Measurements from ENCODE around the gene GNAI2.
"Not testable (repeated sequence)": the region's sequence is repeated elsewhere in the genome, so short reads cannot be mapped to it uniquely, and the experiment has no call there.

Gene GNAI2

DNA sequence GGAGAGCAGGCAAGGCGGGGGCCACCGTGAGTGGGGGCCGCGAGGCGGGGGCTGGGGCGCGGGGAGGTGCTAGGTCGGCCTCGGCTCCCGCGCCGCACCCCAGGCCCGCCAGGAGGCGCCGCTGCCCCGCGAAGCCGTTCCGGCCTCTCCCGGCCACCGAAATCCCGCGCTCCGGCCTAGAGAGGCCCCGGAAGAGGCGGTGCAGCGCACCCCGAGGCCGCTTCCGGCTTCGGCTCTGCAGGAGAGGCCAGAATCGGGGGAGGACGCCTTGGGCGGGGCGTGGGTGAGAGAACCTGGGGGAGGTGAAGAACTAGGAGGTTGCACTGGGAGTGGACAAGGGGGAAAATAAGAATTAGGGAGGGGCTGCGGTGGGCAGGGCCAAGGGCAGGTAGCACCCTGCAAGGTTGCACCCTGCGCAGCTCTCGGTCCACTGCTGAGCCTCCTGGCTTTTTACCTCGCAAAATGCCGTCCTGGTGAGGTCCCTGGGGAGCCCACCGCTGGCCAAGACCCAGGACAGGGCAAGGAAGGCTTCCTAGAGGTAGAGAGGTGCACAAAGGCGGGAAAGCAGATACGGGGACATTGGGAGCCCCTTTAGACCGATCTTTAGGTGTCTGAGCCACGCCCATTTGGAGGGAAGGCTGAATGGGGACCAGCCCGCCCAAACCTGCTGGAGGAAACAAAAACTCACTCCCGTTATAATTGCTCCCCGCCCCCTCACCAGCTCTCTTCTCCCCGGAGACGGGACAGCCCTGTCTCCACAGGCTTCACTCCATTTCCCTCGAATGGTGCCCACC is 8.4 kb upstream of the GNAI2 start:
- Mint-ChIP-seq H3K9me3 (no peaks in the 10 kb centered on the region), H3K27me3 (peaks cover 7% of the 10 kb centered on the region), H3K4me3 (peak overlapping the region; percentile 94), H3K27ac (peak overlapping the region; percentile 39), H3K36me3 (no peaks in the 10 kb centered on the region), H3K4me1 (peaks cover 28% of the 10 kb centered on the region)
- ATAC-seq (ENCODE audit: low read depth) (peak; percentile 80), DNase-seq (ENCODE audit: low spot score in 2 of 2) (peak; percentile 92)

DNA sequence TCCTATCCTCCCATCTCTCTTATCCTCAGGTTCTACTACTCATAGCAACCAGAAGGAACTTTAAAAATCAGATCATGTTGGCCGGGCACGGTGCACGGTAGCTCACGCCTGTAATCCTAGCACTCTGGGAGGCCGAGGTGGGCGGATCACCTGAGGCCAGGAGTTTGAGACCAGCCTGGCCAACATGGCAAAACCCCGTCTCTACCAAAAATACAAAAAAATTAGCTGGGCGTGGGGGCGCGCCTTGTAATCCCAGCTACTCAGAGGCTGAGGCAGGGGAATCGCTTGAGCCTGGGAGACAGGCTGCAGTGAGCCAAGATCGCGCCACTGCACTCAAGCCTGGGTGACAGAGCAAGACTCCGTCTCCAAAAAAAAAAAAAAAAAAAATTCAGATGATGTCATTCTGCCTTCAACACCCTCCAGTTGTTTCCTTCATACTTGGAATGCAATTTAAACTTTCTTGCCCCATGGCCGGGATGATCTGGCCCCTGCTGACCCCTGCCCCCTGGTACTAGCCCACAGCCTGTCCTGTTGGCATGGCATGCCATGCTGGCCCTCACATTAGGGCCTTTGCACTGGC is 7.7 kb upstream of the GNAI2 start:
- not testable (repeated sequence) for H3K36me3 Mint-ChIP-seq; DNase-seq (ENCODE audit: low spot score in 2 of 2); ATAC-seq (ENCODE audit: low read depth); H3K27me3 Mint-ChIP-seq; H3K9me3 Mint-ChIP-seq
- peak overlapping the region; percentile 94 for H3K4me3 Mint-ChIP-seq
- H3K4me1 Mint-ChIP-seq: peaks cover 31% of the 10 kb centered on the region
- H3K27ac Mint-ChIP-seq: peak overlapping the region; percentile 39

DNA sequence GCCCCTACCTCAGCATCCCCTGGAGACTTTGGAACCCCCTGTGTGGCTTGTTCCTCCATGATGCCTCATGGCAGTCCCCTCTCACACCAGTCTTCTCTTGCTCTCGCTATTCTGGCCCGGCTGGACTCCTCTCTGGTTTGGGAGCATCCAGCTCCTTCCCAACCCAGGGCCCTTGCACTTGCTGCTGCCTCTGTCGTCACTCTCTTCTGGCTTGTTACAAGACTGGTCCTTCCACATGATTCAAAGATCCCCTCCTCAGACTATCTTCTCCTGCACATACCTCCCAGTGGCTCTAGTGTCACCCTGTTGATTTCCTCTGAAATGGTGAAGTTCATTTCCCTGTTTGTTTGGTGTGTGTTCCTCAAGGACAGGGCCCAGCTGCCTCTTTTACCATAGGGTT is 6.5 kb upstream of the GNAI2 start:
- H3K36me3 Mint-ChIP-seq: no peaks in the 10 kb centered on the region

DNA sequence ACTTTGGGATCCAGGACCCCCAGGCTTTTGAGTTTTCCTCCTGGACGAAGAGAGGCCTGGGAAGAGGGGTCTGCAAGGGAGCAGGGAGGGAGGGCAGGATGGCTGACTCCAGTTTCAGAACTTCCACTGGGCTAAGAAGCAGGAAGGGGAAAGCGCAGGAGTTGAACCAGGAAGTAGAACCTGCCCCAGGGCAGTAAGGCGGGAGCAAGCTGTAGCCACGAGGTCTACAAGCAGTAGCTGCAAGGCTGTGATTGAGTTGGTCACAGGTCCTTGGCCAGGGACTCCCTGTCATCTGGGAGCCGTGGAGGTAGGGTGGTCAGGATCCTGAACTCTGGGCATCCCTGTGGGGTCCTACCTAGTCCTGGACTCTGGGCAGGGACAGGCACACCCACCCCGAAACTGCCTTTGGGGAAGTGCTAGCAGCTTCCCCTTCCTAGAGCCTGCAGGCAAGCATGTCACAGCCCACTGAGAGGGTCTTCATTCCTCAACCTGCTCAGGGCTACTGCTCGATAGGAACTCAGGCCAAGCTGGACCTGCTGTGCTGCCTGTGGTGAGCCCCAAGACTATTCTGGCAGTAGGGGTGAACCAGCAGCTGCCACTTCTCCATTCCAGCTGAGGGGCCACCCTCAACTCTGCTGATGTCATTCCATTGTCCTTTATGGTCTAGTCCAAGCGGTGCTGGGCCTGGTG is 5.8 kb upstream of the GNAI2 start:
- no peak overlapping the region for H3K27ac Mint-ChIP-seq
- ATAC-seq (ENCODE audit: low read depth): no peak
- H3K4me3 Mint-ChIP-seq: peak overlapping the region; percentile 47
- DNase-seq (ENCODE audit: low spot score in 2 of 2): peak in 1 of 2 donors; percentile 42
- no peaks in the 10 kb centered on the region for H3K9me3 Mint-ChIP-seq
- no peaks in the 10 kb centered on the region for H3K27me3 Mint-ChIP-seq
- peaks cover 36% of the 10 kb centered on the region for H3K4me1 Mint-ChIP-seq
- H3K36me3 Mint-ChIP-seq: no peaks in the 10 kb centered on the region

More for the DNA sequence above, 6.5 kb upstream of the GNAI2 start:
- Mint-ChIP-seq H3K9me3 (no peaks in the 10 kb centered on the region), H3K4me1 (peaks cover 34% of the 10 kb centered on the region), H3K27me3 (peaks cover 2% of the 10 kb centered on the region), H3K27ac (no peak overlapping the region), H3K4me3 (no peak overlapping the region)
- ATAC-seq (ENCODE audit: low read depth) (no peak), DNase-seq (ENCODE audit: low spot score in 2 of 2) (no peak)

DNA sequence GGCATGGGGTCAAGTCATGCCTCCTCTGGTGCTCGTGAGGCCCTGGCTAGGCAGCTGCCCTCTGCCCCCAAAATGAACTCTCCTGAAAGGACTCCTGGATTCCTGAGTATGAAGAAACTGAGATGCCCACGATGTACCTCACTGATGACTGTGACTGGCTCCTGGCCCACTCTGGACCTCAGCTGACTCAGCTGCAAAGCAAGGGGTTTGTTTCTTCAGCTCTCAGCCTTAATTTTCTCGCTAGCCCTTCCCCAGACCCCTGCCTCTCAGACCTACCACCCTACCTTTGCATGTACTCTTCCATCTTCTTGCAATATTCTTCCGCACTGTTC is 5.2 kb upstream of the GNAI2 start:
- H3K27ac Mint-ChIP-seq: no peak overlapping the region
- H3K27me3 Mint-ChIP-seq: no peaks in the 10 kb centered on the region
- no peaks in the 10 kb centered on the region for H3K36me3 Mint-ChIP-seq
- peaks cover 39% of the 10 kb centered on the region for H3K4me1 Mint-ChIP-seq
- no peaks in the 10 kb centered on the region for H3K9me3 Mint-ChIP-seq
- ATAC-seq (ENCODE audit: low read depth): no peak
- no peak for DNase-seq (ENCODE audit: low spot score in 2 of 2)
- peak overlapping the region; percentile 47 for H3K4me3 Mint-ChIP-seq

DNA sequence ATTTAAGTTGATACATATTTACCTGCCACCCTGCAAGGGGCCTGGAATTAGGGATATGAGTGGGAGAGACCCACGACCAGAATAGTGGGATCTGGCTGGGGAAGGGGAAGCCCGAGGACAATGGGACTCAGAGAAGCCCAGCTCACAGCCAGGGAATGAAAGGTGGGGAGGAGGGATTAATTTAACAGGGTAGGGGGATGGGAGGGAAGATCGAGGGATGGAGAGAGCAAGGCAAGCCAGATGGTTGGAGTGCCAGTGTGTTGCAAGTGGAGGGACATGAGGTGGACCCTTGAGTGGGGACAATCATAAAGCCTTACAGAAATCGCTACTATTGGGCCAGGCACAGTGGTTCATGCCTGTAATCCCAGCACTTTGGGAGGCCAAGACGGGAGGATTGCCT is 4.4 kb upstream of the GNAI2 start:
- ATAC-seq (ENCODE audit: low read depth) (no peak), DNase-seq (ENCODE audit: low spot score in 2 of 2) (no peak)
- no peak overlapping the region for H3K27ac Mint-ChIP-seq
- no peaks in the 10 kb centered on the region for H3K27me3 Mint-ChIP-seq
- no peak overlapping the region for H3K4me3 Mint-ChIP-seq
- peaks cover 36% of the 10 kb centered on the region for H3K4me1 Mint-ChIP-seq
- no peaks in the 10 kb centered on the region for H3K9me3 Mint-ChIP-seq
- H3K36me3 Mint-ChIP-seq: no peaks in the 10 kb centered on the region

DNA sequence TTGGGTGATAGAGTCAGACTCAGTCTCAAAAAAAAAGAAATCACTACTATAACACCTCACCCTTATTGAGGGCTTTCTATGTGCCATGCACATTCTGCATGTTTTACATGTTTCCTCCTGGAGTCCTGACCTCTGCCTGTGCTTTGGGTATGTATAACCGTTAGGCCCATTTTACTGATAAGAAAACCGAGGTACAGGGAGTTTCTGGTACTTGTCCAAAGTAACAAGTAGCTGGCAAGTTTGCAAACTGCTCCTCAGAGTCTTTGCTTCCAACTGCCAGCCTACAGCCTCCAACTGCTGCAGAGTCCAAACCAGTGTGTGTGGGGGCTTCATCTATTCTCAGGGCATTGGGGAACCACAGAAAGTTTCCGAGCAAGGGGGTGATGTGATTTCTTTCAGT is 3.7 kb upstream of the GNAI2 start:
- no peaks in the 10 kb centered on the region for H3K27me3 Mint-ChIP-seq
- H3K4me3 Mint-ChIP-seq: no peak overlapping the region
- H3K27ac Mint-ChIP-seq: no peak overlapping the region
- no peak for ATAC-seq (ENCODE audit: low read depth)
- no peak for DNase-seq (ENCODE audit: low spot score in 2 of 2)
- H3K4me1 Mint-ChIP-seq: peaks cover 36% of the 10 kb centered on the region
- peaks cover 4% of the 10 kb centered on the region for H3K36me3 Mint-ChIP-seq
- no peaks in the 10 kb centered on the region for H3K9me3 Mint-ChIP-seq

DNA sequence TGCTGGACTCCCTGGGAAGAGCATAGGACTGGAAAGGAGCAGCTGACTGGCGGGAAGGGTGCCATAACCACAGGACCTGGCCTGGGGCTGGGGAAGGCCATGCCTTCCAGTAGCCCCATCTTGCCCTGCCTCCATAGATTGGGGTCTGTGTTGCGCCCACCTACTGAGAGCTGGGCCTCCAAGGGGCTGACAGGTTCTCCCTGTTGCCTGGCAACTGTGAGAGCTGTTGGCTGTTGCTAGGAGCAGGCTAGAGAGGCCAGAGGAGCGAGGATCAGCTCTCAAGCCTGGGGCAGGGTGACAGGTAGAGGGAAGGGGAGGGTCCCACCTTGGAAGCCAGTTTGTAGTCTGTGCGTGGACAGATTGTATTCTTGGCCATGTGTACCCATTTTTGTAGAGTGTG is 2.8 kb upstream of the GNAI2 start:
- no peaks in the 10 kb centered on the region for H3K9me3 Mint-ChIP-seq
- no peak for ATAC-seq (ENCODE audit: low read depth)
- H3K4me3 Mint-ChIP-seq: no peak overlapping the region
- H3K27ac Mint-ChIP-seq: no peak overlapping the region
- peaks cover 36% of the 10 kb centered on the region for H3K4me1 Mint-ChIP-seq
- H3K27me3 Mint-ChIP-seq: no peaks in the 10 kb centered on the region
- H3K36me3 Mint-ChIP-seq: peaks cover 4% of the 10 kb centered on the region
- no peak for DNase-seq (ENCODE audit: low spot score in 2 of 2)

DNA sequence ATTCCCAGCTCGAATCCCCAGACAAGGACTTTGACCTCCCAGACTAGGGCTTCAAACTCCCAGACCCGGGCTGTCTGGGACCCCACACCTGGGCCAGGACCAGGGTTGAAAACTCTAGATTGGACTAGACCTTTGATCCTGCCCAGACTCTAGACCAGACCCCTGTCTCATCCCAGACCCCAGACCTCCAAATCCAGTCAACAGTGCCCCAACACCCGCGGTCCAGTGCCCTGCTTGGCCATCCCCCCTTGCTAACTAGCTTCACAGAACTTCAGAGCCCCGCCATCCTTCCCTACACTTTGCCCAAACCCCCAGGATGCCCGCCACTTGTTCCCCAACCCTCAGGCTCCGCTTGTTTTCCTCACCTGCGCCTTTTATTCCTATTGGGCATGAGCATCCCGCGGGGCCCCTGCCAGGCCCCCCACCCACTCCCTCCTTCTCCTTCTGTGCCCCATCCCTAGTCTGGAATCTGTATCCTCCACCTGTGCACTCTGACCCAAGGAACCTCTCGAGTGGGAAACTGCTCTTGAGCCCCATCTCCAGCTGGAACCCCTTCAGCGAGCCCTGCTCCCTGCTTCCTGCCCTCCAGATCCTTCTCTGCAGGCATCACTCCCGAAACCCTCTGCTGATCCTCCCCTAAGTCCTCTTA is 604 bp downstream of the GNAI2 start:
- DNase-seq (ENCODE audit: low spot score in 2 of 2): no peak
- H3K4me1 Mint-ChIP-seq: peaks cover 42% of the 10 kb centered on the region

DNA sequence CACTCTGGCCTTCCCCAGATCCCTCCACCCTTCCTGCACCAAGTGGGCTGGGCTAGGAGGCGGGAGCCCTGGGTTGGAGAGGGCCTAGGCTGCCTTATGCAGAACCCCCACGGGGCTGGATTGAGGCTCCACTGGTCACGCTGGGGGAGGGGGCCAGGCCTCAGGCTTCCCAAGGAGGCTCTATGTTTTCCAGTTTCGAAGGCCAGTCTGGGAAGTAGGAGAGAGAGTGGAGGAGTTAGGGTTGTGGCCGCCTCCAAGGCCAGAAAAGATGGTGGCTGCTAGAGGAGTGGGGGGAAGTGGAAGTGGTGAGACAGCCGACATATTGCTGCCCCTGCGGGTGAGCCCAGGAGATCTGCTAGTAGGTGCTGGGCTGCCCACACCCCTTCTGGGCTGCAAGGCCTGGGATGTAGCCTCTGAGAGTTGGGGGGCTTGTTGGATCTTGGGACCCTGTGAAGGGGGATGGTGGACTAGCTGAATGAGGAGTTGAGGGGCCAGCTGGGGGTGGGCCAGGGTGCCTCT is 1.2 kb downstream of the GNAI2 start:
- Mint-ChIP-seq H3K9me3 (no peaks in the 10 kb centered on the region), H3K27me3 (no peaks in the 10 kb centered on the region), H3K4me1 (peaks cover 47% of the 10 kb centered on the region), H3K36me3 (peaks cover 8% of the 10 kb centered on the region), H3K27ac (peak overlapping the region; percentile 94), H3K4me3 (peak overlapping the region; percentile 99)
- DNase-seq (ENCODE audit: low spot score in 2 of 2) (peak; percentile 16 to 40), ATAC-seq (ENCODE audit: low read depth) (no peak)

More for the DNA sequence above, 604 bp downstream of the GNAI2 start:
- Mint-ChIP-seq H3K9me3 (no peaks in the 10 kb centered on the region), H3K27ac (peak overlapping the region; percentile 94), H3K27me3 (no peaks in the 10 kb centered on the region), H3K4me3 (peak overlapping the region; percentile 99), H3K36me3 (peaks cover 8% of the 10 kb centered on the region)
- no peak for ATAC-seq (ENCODE audit: low read depth)

DNA sequence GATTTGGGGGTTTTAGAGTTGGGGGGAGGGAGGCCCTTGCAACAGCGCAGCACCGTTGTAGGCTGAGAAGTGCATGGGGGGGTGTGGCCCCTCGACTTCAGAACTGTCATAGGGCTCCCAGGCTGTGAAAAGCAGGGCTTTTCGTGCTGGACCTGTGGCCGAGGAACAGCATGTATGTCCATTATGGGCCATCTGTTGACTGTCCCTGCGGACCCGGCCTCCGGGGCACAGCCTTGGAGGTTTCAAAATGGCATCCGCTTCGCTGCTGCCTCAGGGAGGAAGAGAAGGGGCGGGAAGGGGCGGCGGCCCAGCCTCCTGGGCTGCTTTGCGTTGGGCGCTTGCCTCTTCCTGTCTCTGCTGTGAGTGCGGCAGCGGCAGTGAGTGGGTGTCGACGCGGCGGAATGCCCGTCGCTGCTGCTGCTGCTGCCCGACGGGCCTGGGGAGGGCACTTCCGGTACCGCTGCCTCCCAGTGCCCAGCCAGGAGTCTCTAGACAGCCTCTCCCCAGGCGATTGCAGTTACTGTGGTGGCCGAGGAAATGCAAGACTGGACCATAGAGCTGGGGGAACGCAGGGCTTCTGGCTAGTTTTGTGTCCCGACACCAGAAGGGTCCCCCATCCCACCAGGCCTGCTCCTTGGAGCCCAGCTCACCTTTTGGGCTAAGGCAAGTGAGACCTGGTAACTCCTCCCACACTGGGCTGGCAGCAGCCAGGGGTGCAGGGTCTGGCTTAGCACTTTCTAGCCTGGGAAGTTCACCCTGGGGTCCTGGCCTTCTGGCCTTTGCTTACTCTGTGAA is 1.9 kb downstream of the GNAI2 start:
- Mint-ChIP-seq H3K4me1 (peaks cover 47% of the 10 kb centered on the region), H3K36me3 (peaks cover 8% of the 10 kb centered on the region), H3K9me3 (no peaks in the 10 kb centered on the region), H3K27me3 (no peaks in the 10 kb centered on the region), H3K4me3 (peak overlapping the region; percentile 99), H3K27ac (peak overlapping the region; percentile 94)
- ATAC-seq (ENCODE audit: low read depth) (peak; percentile 41), DNase-seq (ENCODE audit: low spot score in 2 of 2) (peak; percentile 71 to 73)

DNA sequence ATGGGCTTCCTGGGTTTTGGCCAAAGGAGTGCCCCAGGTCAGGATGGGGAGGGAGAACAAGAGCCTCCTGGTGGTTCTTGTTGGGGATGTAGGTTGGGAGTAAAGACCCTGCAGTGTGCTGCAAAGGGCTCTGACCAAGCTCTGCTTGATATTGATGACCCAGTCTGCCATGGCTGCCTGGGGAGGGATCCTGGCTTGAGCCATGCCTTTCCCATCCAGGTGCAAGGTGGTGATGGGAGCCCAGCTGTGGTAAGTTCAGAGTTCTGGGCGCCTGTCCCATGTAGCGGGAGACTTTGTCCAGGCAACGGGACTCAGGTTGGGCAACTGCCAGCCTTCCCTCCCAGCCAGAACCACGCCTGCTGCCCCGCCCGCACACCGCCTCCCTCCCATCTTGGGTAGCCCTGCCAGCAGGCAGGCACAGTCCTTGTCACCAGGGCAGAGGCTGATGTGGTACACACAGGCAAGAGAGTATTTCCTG is 2.6 kb downstream of the GNAI2 start:
- H3K9me3 Mint-ChIP-seq: no peaks in the 10 kb centered on the region
- H3K4me3 Mint-ChIP-seq: peak overlapping the region; percentile 99
- peaks cover 47% of the 10 kb centered on the region for H3K4me1 Mint-ChIP-seq
- no peaks in the 10 kb centered on the region for H3K27me3 Mint-ChIP-seq
- H3K36me3 Mint-ChIP-seq: peaks cover 8% of the 10 kb centered on the region
- no peak for ATAC-seq (ENCODE audit: low read depth)
- DNase-seq (ENCODE audit: low spot score in 2 of 2): no peak
- H3K27ac Mint-ChIP-seq: peak overlapping the region; percentile 24

DNA sequence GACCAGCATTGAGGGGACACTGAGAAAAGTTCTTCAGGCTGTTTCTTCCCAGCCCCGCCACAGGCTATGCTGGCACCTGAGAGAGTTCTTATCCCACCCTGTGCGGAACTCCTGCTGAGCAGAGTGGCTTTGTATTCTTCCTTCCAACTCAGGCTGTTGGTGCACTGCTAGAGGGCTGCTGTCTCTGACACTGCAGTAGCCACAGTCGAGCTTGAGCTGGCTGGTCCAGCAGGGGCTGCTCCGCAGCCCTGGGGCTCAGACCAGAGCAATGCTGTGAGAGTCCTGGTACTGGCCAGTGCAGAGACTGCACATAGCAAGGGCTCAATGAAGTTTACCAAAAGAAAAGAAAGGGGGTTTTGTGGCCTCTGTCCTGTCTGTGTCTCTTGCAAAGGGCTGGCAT is 3.6 kb downstream of the GNAI2 start:
- Mint-ChIP-seq H3K27me3 (no peaks in the 10 kb centered on the region), H3K27ac (peak overlapping the region; percentile 69), H3K9me3 (no peaks in the 10 kb centered on the region), H3K36me3 (peaks cover 8% of the 10 kb centered on the region), H3K4me3 (peak overlapping the region; percentile 99), H3K4me1 (peaks cover 54% of the 10 kb centered on the region)
- ATAC-seq (ENCODE audit: low read depth): no peak
- DNase-seq (ENCODE audit: low spot score in 2 of 2): no peak

Data from memory B cell (primary cell).